A549 (cell line): Measurements from ENCODE around the gene GNAI2. TPM values are rescaled to one million over a fixed set of nuclear protein-coding genes. Genes with fewer than 3 reads are reported as not detected.

Experiments
- ATAC-seq, 2 experiments: fragments of 200-7000 bp in 1 of 2; fragments of >200 bp in 1 of 2; cut with Nextera tagmentation in 1 of 2; cut with Tn5 transposase in 1 of 2; 3 replicates each; pipeline versions ENCODE4 v1.8.0 to v1.9.1; 2018 to 2020; ENCODE audit warnings: mild to moderate bottlenecking in 1 of 2, moderate library complexity in 1 of 2
- CTCF ChIA-PET: fragments of 300-600 bp; sonication (Branson Sonifier 250); formaldehyde crosslinking; extraction: SDS; loops from one replicate; lab custom pipeline; 2021; ENCODE audit warnings: antibody characterized with exemption, inconsistent platforms; lab: Yijun Ruan, JAX
- POLR2A ChIA-PET: fragments of 350-600 bp; formaldehyde crosslinking; extraction: SDS; loops from one replicate; lab custom pipeline; 2021; ENCODE audit warnings: antibody characterized with exemption, inconsistent platforms; lab: Yijun Ruan, JAX
- DNase-seq, 2 experiments: peaks; one replicate each; pipeline versions ENCODE4 v3.0.0 to v3.0.0-alpha.2; 2011 to 2016; ENCODE audit warnings: low read depth in 1 of 2, low spot score in 1 of 2
- FAIRE-seq: peaks from 2 replicates; lab custom pipeline; 2011; peaks lifted over from hg19 to GRCh38; lab: Jason Lieb, UNC
- H3K27ac ChIP-seq, 2 experiments: fragments of >200 bp; sonication (Bioruptor Twin); formaldehyde crosslinking; 3 replicates each; pipeline ENCODE4 v1.5.1; 2016 to 2017
- H3K4me1 ChIP-seq: fragments of >200 bp; sonication (Bioruptor Twin); formaldehyde crosslinking; 3 replicates; pipeline ENCODE4 v1.6.1; 2016
- H3K4me2 ChIP-seq: fragments of >200 bp; sonication (Bioruptor Twin); formaldehyde crosslinking; 3 replicates; pipeline ENCODE4 v1.6.1; 2016
- H3K4me3 ChIP-seq: fragments of >200 bp; sonication (Bioruptor Twin); formaldehyde crosslinking; 3 replicates; pipeline ENCODE4 v1.5.1; 2016
- H3K9me3 ChIP-seq: fragments of >200 bp; sonication (Bioruptor Twin); formaldehyde crosslinking; 3 replicates; pipeline ENCODE4 v1.6.1; 2016
- ATOH8 ChIP-seq: fragments of 250-450 bp; sonication (Bioruptor Pico); IDR thresholded peaks from 2 replicates; pipeline ENCODE4 v1.5.0; 2020; ENCODE audit warnings: low read depth, mild to moderate bottlenecking, moderate library complexity
- CHD4 ChIP-seq: fragments of 200-600 bp; sonication (generic); IDR thresholded peaks from 2 replicates; pipeline ENCODE4 v1.6.1; 2016; ENCODE audit warnings: antibody characterized with exemption, mild to moderate bottlenecking, borderline replicate concordance
- CTCF ChIP-seq: fragments of >200 bp; sonication (Bioruptor Twin); formaldehyde crosslinking; IDR thresholded peaks from 3 replicates; pipeline ENCODE4 v1.5.1; 2016
- EHMT2 ChIP-seq: fragments of 200-600 bp; sonication (generic); IDR thresholded peaks from 2 replicates; pipeline ENCODE4 v1.6.1; 2016; ENCODE audit warnings: antibody characterized with exemption, low read depth, mild to moderate bottlenecking, moderate library complexity
- EP300 ChIP-seq, 2 experiments: fragments of >200 bp; sonication (Bioruptor Twin); formaldehyde crosslinking; IDR thresholded peaks; 2 replicates in 1 of 2; 3 replicates in 1 of 2; pipeline ENCODE4 v1.6.1; 2016 to 2017
- FOSB ChIP-seq: fragments of 250-450 bp; sonication (Bioruptor Pico); IDR thresholded peaks from 2 replicates; pipeline ENCODE4 v1.5.0; 2020; ENCODE audit warnings: mild to moderate bottlenecking, moderate library complexity
- FOXS1 ChIP-seq: fragments of 250-450 bp; sonication (Bioruptor Pico); IDR thresholded peaks from 2 replicates; pipeline ENCODE4 v1.5.0; 2020; ENCODE audit warnings: mild to moderate bottlenecking, moderate library complexity
- GATA3 ChIP-seq: IDR thresholded peaks from 2 replicates; pipeline ENCODE4 v1.6.1; 2012; ENCODE audit warnings: borderline replicate concordance
- HDAC2 ChIP-seq: fragments of 200-600 bp; sonication (generic); IDR thresholded peaks from 2 replicates; pipeline ENCODE4 v1.6.1; 2016
- HOXA7 ChIP-seq: fragments of 250-450 bp; sonication (Bioruptor Pico); IDR thresholded peaks from 2 replicates; pipeline ENCODE4 v1.5.0; 2020; ENCODE audit warnings: mild to moderate bottlenecking, moderate library complexity
- HOXB13 ChIP-seq: fragments of 250-450 bp; sonication (Bioruptor Pico); IDR thresholded peaks from 2 replicates; pipeline ENCODE4 v1.5.0; 2020; ENCODE audit warnings: low read depth, mild to moderate bottlenecking, moderate library complexity
- JUN ChIP-seq, 2 experiments: fragments of >200 bp; sonication (Bioruptor Twin); formaldehyde crosslinking; IDR thresholded peaks; 2 replicates in 1 of 2; 3 replicates in 1 of 2; pipeline ENCODE4 v1.6.1; 2016 to 2017
- NFE2L2 ChIP-seq: fragments of 150-350 bp; conservative IDR thresholded peaks from 2 replicates; pipeline ENCODE4 v1.6.1; 2014; ENCODE audit warnings: low read length
- NPAS2 ChIP-seq: fragments of 250-450 bp; sonication (Bioruptor Pico); IDR thresholded peaks from 2 replicates; pipeline ENCODE4 v1.8.0; 2022; ENCODE audit warnings: mild to moderate bottlenecking, moderate library complexity, borderline replicate concordance
- POLR2AphosphoS2 ChIP-seq: conservative IDR thresholded peaks from 2 replicates; pipeline ENCODE4 v1.6.1; 2012; ENCODE audit warnings: low read length, improper control_type of control experiment, inconsistent platforms
- RFX5 ChIP-seq: fragments of 450-650 bp; IDR thresholded peaks from 2 replicates; pipeline ENCODE4 v1.7.1; 2014; ENCODE audit warnings: antibody characterized with exemption, mild to moderate bottlenecking, moderate library complexity
- RNF2 ChIP-seq: fragments of 200-600 bp; sonication (generic); IDR thresholded peaks from 2 replicates; pipeline ENCODE4 v1.6.1; 2016; ENCODE audit warnings: low read depth, mild to moderate bottlenecking, antibody characterized with exemption, moderate library complexity, borderline replicate concordance
- ZFP36 ChIP-seq: fragments of 450-650 bp; IDR thresholded peaks from 2 replicates; pipeline ENCODE4 v1.6.1; 2014; ENCODE audit warnings: borderline replicate concordance; ENCODE audit not compliant: partially characterized antibody
- WGBS: methylation state at CpG from one replicate; pipeline ENCODE4 v1.1.6; 2017; ENCODE audit errors: missing lambda C conversion rate; 5-methylcytosine and 5-hydroxymethylcytosine counted together
- polyA plus RNA-seq, 4 experiments: library from polyadenylated mRNA; depleted of rRNA in 3 of 4; stranded (reverse); fragments of >200 nt; fragmentation: RNase III in 1 of 4; extraction: RNeasy Plus Mini Kit Qiagen cat#74134 plus additional on column Dnase treatment in 1 of 4; gene quantifications; 2 replicates in 3 of 4; 3 replicates in 1 of 4; pipeline ENCODE4 v1.2.3, GENCODE V29; 2011 to 2017
- TF ChIP-seq, protein P1 (sequence below): fragments of 150-350 bp; IDR thresholded peaks from 2 replicates; pipeline ENCODE4 v1.6.1; 2014; ENCODE audit warnings: low read depth, mild to moderate bottlenecking, low read length
- TF ChIP-seq, protein P2 (sequence below): fragments of >200 bp; sonication (Bioruptor Twin); formaldehyde crosslinking; IDR thresholded peaks from 2 replicates; pipeline ENCODE4 v1.6.1; 2016
- TF ChIP-seq, protein P3 (sequence below): fragments of 200-600 bp; sonication (generic); IDR thresholded peaks from 2 replicates; pipeline ENCODE4 v1.6.1; 2016; ENCODE audit warnings: antibody characterized with exemption, mild to moderate bottlenecking, moderate library complexity

GNAI2 gene
- polyA plus RNA-seq, 2 of the 4 experiments (the other 2 are of a cell fraction): 47.4 to 67.8 TPM

DNA sequence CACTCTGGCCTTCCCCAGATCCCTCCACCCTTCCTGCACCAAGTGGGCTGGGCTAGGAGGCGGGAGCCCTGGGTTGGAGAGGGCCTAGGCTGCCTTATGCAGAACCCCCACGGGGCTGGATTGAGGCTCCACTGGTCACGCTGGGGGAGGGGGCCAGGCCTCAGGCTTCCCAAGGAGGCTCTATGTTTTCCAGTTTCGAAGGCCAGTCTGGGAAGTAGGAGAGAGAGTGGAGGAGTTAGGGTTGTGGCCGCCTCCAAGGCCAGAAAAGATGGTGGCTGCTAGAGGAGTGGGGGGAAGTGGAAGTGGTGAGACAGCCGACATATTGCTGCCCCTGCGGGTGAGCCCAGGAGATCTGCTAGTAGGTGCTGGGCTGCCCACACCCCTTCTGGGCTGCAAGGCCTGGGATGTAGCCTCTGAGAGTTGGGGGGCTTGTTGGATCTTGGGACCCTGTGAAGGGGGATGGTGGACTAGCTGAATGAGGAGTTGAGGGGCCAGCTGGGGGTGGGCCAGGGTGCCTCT, 1.2 kb downstream of the GNAI2 start:
- no peak for ATAC-seq
- Histone ChIP-seq H3K4me2 (peak overlapping the region; percentile 99), H3K27ac (peak overlapping the region; percentile 76 to 91; a peak in 4 of 6 replicates), H3K9me3 (no peaks in the 10 kb centered on the region), H3K4me1 (peaks cover 30% of the 10 kb centered on the region), H3K4me3 (peak overlapping the region; percentile 69)
- FAIRE-seq: no peak
- WGBS: 81% methylated on average over 5 of the region's 7 CpGs
- CTCF ChIA-PET: interaction anchor here (0.6 to 16.1 kb wide), 6 partner anchors 10 to 188 kb away, joined by 3 to 219 read pairs (median 8); no protein-coding TSS in a partner anchor
- no peak for DNase-seq
- POLR2A ChIA-PET: interaction anchor here (0.7 kb wide), 1 partner anchor 9 kb away, joined by 3 read pairs; no protein-coding TSS in a partner anchor
- TF ChIP-seq FOXS1 (no peak), CTCF (no peak), ZFP36 (no peak), RFX5 (no peak), GATA3 (no peak), POLR2AphosphoS2 (no peak), CHD4 (no peak), FOSB (CRISPR knock-in tag) (no peak), ATOH8 (CRISPR knock-in tag) (no peak), HOXA7 (CRISPR knock-in tag) (no peak), EP300 (IDR thresholded peaks at IDR 0.05) (no peak), HDAC2 (no peak), HOXB13 (CRISPR knock-in tag) (no peak), EHMT2 (no peak)
- TF ChIP-seq, protein P1, sequence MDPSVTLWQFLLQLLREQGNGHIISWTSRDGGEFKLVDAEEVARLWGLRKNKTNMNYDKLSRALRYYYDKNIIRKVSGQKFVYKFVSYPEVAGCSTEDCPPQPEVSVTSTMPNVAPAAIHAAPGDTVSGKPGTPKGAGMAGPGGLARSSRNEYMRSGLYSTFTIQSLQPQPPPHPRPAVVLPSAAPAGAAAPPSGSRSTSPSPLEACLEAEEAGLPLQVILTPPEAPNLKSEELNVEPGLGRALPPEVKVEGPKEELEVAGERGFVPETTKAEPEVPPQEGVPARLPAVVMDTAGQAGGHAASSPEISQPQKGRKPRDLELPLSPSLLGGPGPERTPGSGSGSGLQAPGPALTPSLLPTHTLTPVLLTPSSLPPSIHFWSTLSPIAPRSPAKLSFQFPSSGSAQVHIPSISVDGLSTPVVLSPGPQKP: no peak
- TF ChIP-seq, protein P2, sequence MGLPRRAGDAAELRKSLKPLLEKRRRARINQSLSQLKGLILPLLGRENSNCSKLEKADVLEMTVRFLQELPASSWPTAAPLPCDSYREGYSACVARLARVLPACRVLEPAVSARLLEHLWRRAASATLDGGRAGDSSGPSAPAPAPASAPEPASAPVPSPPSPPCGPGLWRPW: no peak
- TF ChIP-seq, all 56 proteins: peak for 0

DNA sequence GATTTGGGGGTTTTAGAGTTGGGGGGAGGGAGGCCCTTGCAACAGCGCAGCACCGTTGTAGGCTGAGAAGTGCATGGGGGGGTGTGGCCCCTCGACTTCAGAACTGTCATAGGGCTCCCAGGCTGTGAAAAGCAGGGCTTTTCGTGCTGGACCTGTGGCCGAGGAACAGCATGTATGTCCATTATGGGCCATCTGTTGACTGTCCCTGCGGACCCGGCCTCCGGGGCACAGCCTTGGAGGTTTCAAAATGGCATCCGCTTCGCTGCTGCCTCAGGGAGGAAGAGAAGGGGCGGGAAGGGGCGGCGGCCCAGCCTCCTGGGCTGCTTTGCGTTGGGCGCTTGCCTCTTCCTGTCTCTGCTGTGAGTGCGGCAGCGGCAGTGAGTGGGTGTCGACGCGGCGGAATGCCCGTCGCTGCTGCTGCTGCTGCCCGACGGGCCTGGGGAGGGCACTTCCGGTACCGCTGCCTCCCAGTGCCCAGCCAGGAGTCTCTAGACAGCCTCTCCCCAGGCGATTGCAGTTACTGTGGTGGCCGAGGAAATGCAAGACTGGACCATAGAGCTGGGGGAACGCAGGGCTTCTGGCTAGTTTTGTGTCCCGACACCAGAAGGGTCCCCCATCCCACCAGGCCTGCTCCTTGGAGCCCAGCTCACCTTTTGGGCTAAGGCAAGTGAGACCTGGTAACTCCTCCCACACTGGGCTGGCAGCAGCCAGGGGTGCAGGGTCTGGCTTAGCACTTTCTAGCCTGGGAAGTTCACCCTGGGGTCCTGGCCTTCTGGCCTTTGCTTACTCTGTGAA, 1.9 kb downstream of the GNAI2 start:
- Histone ChIP-seq H3K27ac (peak overlapping the region in 1 of 2 experiments; percentile 52; a peak in 3 of 6 replicates), H3K4me3 (no peak overlapping the region), H3K4me2 (peak overlapping the region; percentile 99), H3K9me3 (no peaks in the 10 kb centered on the region), H3K4me1 (peaks cover 30% of the 10 kb centered on the region)
- no peak for FAIRE-seq
- ChIA-PET POLR2A (no interaction called here), CTCF (interaction anchor here (0.6 to 16.1 kb wide), 5 partner anchors 11 to 187 kb away, joined by 3 to 219 read pairs (median 12); no protein-coding TSS in a partner anchor)
- DNase-seq: no peak
- TF ChIP-seq, protein P1: no peak
- no peak for TF ChIP-seq NFE2L2
- TF ChIP-seq RNF2: no peak
- TF ChIP-seq, protein P3, sequence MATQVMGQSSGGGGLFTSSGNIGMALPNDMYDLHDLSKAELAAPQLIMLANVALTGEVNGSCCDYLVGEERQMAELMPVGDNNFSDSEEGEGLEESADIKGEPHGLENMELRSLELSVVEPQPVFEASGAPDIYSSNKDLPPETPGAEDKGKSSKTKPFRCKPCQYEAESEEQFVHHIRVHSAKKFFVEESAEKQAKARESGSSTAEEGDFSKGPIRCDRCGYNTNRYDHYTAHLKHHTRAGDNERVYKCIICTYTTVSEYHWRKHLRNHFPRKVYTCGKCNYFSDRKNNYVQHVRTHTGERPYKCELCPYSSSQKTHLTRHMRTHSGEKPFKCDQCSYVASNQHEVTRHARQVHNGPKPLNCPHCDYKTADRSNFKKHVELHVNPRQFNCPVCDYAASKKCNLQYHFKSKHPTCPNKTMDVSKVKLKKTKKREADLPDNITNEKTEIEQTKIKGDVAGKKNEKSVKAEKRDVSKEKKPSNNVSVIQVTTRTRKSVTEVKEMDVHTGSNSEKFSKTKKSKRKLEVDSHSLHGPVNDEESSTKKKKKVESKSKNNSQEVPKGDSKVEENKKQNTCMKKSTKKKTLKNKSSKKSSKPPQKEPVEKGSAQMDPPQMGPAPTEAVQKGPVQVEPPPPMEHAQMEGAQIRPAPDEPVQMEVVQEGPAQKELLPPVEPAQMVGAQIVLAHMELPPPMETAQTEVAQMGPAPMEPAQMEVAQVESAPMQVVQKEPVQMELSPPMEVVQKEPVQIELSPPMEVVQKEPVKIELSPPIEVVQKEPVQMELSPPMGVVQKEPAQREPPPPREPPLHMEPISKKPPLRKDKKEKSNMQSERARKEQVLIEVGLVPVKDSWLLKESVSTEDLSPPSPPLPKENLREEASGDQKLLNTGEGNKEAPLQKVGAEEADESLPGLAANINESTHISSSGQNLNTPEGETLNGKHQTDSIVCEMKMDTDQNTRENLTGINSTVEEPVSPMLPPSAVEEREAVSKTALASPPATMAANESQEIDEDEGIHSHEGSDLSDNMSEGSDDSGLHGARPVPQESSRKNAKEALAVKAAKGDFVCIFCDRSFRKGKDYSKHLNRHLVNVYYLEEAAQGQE: no peak
- no peak for TF ChIP-seq JUN (IDR thresholded peaks at IDR 0.05)
- TF ChIP-seq EP300 (IDR thresholded peaks at IDR 0.05): no peak
- TF ChIP-seq HDAC2: no peak
- no peak for TF ChIP-seq NPAS2 (CRISPR knock-in tag)
- 96% methylated on average over 30 of the region's 31 CpGs for WGBS
- ATAC-seq: no peak
